ENCODE results near the gene TNFRSF1B.

DNA sequence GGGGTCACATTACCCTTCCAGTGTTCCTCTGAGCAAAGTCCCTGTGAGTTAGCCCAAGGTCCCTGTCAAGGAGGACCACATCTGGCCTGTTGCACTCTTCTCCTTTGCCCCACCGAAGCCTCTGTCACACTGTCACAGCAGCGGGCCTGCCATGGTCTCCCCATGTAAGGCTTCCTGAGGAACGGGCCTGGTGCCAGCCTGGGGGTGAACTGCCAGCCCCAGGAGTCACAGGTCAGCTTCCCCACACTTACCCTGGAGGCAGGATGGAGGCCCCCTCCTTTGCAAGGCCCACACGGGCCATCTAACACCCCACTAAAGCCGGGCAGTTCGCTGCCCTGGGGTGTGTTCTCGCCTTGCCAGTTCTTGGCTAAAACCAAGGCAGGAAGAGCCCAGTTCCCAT lies 14.1 kb downstream of the TNFRSF1B start:
- TF ChIP-seq, protein P1, sequence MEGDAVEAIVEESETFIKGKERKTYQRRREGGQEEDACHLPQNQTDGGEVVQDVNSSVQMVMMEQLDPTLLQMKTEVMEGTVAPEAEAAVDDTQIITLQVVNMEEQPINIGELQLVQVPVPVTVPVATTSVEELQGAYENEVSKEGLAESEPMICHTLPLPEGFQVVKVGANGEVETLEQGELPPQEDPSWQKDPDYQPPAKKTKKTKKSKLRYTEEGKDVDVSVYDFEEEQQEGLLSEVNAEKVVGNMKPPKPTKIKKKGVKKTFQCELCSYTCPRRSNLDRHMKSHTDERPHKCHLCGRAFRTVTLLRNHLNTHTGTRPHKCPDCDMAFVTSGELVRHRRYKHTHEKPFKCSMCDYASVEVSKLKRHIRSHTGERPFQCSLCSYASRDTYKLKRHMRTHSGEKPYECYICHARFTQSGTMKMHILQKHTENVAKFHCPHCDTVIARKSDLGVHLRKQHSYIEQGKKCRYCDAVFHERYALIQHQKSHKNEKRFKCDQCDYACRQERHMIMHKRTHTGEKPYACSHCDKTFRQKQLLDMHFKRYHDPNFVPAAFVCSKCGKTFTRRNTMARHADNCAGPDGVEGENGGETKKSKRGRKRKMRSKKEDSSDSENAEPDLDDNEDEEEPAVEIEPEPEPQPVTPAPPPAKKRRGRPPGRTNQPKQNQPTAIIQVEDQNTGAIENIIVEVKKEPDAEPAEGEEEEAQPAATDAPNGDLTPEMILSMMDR (IDR thresholded peaks at IDR 0.05) = no peak
- no peak for TF ChIP-seq POLR2A (IDR thresholded peaks at IDR 0.05)
